GM10266 (cell line): ENCODE data around the gene TMEM79.

Experiments
- DNase-seq: peaks from one replicate; pipeline ENCODE4 v3.0.0; 2012; ENCODE audit errors: extremely low spot score
- CTCF ChIP-seq: IDR thresholded peaks from 2 replicates; pipeline ENCODE4 v1.5.1; 2012; ENCODE audit warnings: mild to moderate bottlenecking, low read depth; ENCODE audit not compliant: control insufficient read depth, insufficient read depth; ENCODE audit errors: missing control alignments

Gene TMEM79

GRCh38 chr1:156249593-156249992 lies 34.5 kb upstream of the TMEM79 start:
- no peak for DNase-seq
- no peak for TF ChIP-seq CTCF

- TF ChIP-seq CTCF: no peak
- DNase-seq: no peak
These were observed 32.6 kb upstream of the TMEM79 start for GRCh38 chr1:156251527-156251926.

- no peak for DNase-seq
- no peak for TF ChIP-seq CTCF
These were observed 30.5 kb upstream of the TMEM79 start for GRCh38 chr1:156253634-156254033.

GRCh38 chr1:156257711-156258110 lies 26.4 kb upstream of the TMEM79 start:
- no peak for DNase-seq
- no peak for TF ChIP-seq CTCF

GRCh38 chr1:156258859-156259258 lies 25.3 kb upstream of the TMEM79 start:
- TF ChIP-seq CTCF: no peak
- DNase-seq: no peak

GRCh38 chr1:156259805-156260204 lies 24.3 kb upstream of the TMEM79 start:
- no peak for DNase-seq
- peak; percentile 20 for TF ChIP-seq CTCF

GRCh38 chr1:156260896-156261295 lies 23.2 kb upstream of the TMEM79 start:
- DNase-seq: no peak
- no peak for TF ChIP-seq CTCF
